Neural progenitor cell (in vitro differentiated cells): ENCODE data around the gene SLC1A1. TPM values are rescaled to one million over a fixed set of nuclear protein-coding genes. Genes with fewer than 3 reads are reported as not detected.

ENCODE experiments used
- DNase-seq: peaks from one replicate; pipeline ENCODE4 v3.0.0-alpha.2; 2016; ENCODE audit warnings: low spot score
- H2AFZ ChIP-seq: fragments of 200-600 bp; sonication (generic); replicated peaks from 2 replicates; pipeline ENCODE4 v1.6.1; 2016; ENCODE audit warnings: antibody characterized with exemption
- H3F3A ChIP-seq: fragments of 200-600 bp; sonication (generic); 2 replicates; pipeline ENCODE4 v1.6.1; 2016; ENCODE audit warnings: antibody characterized with exemption, low read depth
- H3K27ac ChIP-seq: fragments of 200-600 bp; sonication (generic); 2 replicates; pipeline ENCODE4 v1.5.1; 2016; ENCODE audit warnings: mild to moderate bottlenecking
- H3K27me3 ChIP-seq: fragments of 200-600 bp; sonication (generic); 2 replicates; pipeline ENCODE4 v1.6.1; 2016; ENCODE audit warnings: mild to moderate bottlenecking, moderate library complexity
- H3K36me3 ChIP-seq: fragments of 200-600 bp; sonication (generic); 2 replicates; pipeline ENCODE4 v1.5.1; 2016
- H3K4me1 ChIP-seq: fragments of 200-600 bp; sonication (generic); 2 replicates; pipeline ENCODE4 v1.6.1; 2016; ENCODE audit warnings: mixed run types
- H3K4me2 ChIP-seq: fragments of 200-600 bp; sonication (generic); 2 replicates; pipeline ENCODE4 v1.6.1; 2016
- H3K4me3 ChIP-seq: fragments of 200-600 bp; sonication (generic); 2 replicates; pipeline ENCODE4 v1.5.1; 2016
- H3K79me2 ChIP-seq: fragments of 200-600 bp; sonication (generic); 2 replicates; pipeline ENCODE4 v1.6.1; 2016; ENCODE audit warnings: low read depth
- H3K9ac ChIP-seq: fragments of 200-600 bp; sonication (generic); 2 replicates; pipeline ENCODE4 v1.6.1; 2016
- H3K9me3 ChIP-seq: fragments of 200-600 bp; sonication (generic); 2 replicates; pipeline ENCODE4 v1.5.1; 2016; ENCODE audit warnings: low read depth
- H4K20me1 ChIP-seq: fragments of 200-600 bp; sonication (generic); 2 replicates; pipeline ENCODE4 v1.6.1; 2016; ENCODE audit warnings: low read depth
- H3K27ac Mint-ChIP-seq: 3 replicates; pipeline ENCODE4 v1.8.0; 2021; ENCODE audit warnings: mixed read lengths
- H3K27me3 Mint-ChIP-seq: 2 replicates; pipeline ENCODE4 v1.8.0; 2022; ENCODE audit warnings: low read depth, mild to moderate bottlenecking, inconsistent platforms, moderate library complexity, mixed read lengths; ENCODE audit not compliant: insufficient read depth
- H3K36me3 Mint-ChIP-seq: 3 replicates; pipeline ENCODE4 v1.8.0; 2021; ENCODE audit warnings: mixed read lengths
- H3K4me1 Mint-ChIP-seq: 3 replicates; pipeline ENCODE4 v1.8.0; 2021; ENCODE audit warnings: mixed read lengths
- H3K4me3 Mint-ChIP-seq: 3 replicates; pipeline ENCODE4 v1.8.0; 2021; ENCODE audit warnings: mild to moderate bottlenecking, moderate library complexity, mixed read lengths
- H3K9me3 Mint-ChIP-seq: 3 replicates; pipeline ENCODE4 v1.8.0; 2020; ENCODE audit warnings: mixed read lengths
- CTCF ChIP-seq: fragments of 200-600 bp; sonication (generic); IDR thresholded peaks from 2 replicates; pipeline ENCODE4 v1.5.1; 2017; ENCODE audit warnings: antibody characterized with exemption, mild to moderate bottlenecking
- EZH2 ChIP-seq: fragments of 200-600 bp; sonication (generic); IDR thresholded peaks from 2 replicates; pipeline ENCODE4 v1.6.1; 2017; ENCODE audit warnings: antibody characterized with exemption, mild to moderate bottlenecking, moderate library complexity
- EZH2phosphoT487 ChIP-seq: fragments of 200-600 bp; sonication (generic); IDR thresholded peaks from 2 replicates; pipeline ENCODE4 v1.6.1; 2017; ENCODE audit warnings: antibody characterized with exemption
- total RNA-seq: library from RNA; depleted of rRNA; stranded (reverse); fragments of >200 nt; gene quantifications from 2 replicates; pipeline ENCODE4 v1.2.3, GENCODE V29; 2015; ENCODE audit warnings: low replicate concordance

SLC1A1 gene
- total RNA-seq, 1 donor from 2014 or later, result 16.2 TPM

DNA sequence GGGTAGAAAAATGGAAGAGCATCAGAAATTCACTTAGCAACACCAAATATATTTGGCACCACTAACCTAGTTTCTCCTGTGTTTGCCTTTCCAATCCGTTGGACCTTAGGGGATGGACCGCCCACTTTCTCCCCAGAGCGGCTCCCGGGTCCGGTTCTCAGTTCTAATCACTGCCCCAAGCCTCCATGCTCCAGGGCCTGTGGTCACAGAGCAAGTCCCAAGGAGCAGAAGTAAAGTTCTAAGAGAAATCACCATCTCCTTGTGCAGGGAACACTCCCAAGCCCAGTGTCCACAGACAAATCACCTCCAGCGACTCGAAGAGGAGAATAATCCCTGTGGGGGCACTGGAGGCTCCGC, 728 bp upstream of the SLC1A1 start:
- peak overlapping the region; percentile 94 for H3K4me3 Mint-ChIP-seq
- peaks cover 16% of the 10 kb centered on the region for H3F3A ChIP-seq
- peak overlapping the region; percentile 88 for H3K4me2 ChIP-seq
- H3K9ac ChIP-seq, result no peak overlapping the region
- H4K20me1 ChIP-seq, result no peaks in the 10 kb centered on the region
- no peaks in the 10 kb centered on the region for H3K36me3 Mint-ChIP-seq
- peaks cover 3% of the 10 kb centered on the region for H3K79me2 ChIP-seq
- H3K27ac Mint-ChIP-seq, result no peak overlapping the region
- H3K9me3 Mint-ChIP-seq, result no peaks in the 10 kb centered on the region
- peaks cover 10% of the 10 kb centered on the region for H3K4me1 ChIP-seq
- peaks cover 12% of the 10 kb centered on the region for H3K4me1 Mint-ChIP-seq
- peak overlapping the region; percentile 94 for H2AFZ ChIP-seq
- H3K4me3 ChIP-seq, result peak overlapping the region; percentile 60
- TF ChIP-seq EZH2, result no peak
- no peak for TF ChIP-seq CTCF
- no peak for TF ChIP-seq EZH2phosphoT487
- peaks cover 25% of the 10 kb centered on the region for H3K27me3 ChIP-seq
- DNase-seq, result peak; percentile 56
- no peaks in the 10 kb centered on the region for H3K36me3 ChIP-seq
- H3K27me3 Mint-ChIP-seq, result peaks cover 19% of the 10 kb centered on the region
- no peak overlapping the region for H3K27ac ChIP-seq
- H3K9me3 ChIP-seq, result no peaks in the 10 kb centered on the region

DNA sequence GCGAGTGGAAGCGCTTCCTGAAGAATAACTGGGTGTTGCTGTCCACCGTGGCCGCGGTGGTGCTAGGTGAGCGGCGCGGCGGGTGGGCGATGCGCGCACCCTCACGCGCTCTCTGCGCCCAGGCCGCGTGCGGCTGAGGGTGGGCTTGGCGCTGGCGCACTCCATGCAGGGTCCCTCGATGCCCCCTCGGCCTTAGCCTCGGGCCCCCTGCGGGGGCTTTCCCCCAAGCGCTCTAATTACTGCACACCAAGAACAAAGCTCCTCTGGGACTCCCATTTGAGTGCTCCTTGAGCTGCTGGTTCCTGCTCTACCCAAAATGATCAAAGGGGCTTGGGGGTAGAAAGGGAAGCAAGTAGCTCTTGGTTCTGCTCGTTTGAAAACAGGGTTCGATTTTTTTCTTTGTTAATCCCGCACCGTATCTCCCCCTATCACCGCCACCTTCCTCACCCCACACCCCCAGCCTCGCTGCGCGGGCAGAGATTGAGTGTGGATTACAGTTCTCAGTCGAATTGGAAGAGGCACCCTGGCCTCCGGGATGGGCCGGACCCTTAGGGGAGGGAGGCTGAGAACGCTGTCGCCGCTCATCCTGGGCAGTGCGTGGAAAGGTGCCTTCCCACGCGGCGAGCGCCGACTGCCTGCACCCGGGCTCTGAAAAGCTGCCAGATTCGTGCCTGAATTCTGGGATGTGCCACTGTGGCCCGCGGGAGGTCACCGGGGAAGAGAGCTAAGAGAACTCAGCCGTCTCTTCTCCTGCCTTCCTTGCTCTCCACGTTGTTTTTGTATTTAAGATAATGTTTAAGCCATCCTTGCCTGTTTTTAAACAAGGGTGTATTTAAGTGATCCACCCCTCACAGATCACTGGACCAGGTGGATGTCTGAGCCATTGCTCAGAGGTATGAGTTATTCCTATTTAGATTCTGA, 697 bp downstream of the SLC1A1 start:
- peaks cover 12% of the 10 kb centered on the region for H3K4me1 Mint-ChIP-seq
- peaks cover 25% of the 10 kb centered on the region for H3K27me3 ChIP-seq
- no peaks in the 10 kb centered on the region for H3K36me3 ChIP-seq
- H3K27ac Mint-ChIP-seq, result no peak overlapping the region
- H3K4me3 Mint-ChIP-seq, result peak overlapping the region; percentile 94
- H3K27me3 Mint-ChIP-seq, result peaks cover 23% of the 10 kb centered on the region
- no peak overlapping the region for H3K27ac ChIP-seq
- H4K20me1 ChIP-seq, result no peaks in the 10 kb centered on the region
- H3K9me3 Mint-ChIP-seq, result no peaks in the 10 kb centered on the region
- H3K9me3 ChIP-seq, result no peaks in the 10 kb centered on the region
- DNase-seq, result peak; percentile 29
- peak overlapping the region; percentile 60 for H3K4me3 ChIP-seq
- no peaks in the 10 kb centered on the region for H3K36me3 Mint-ChIP-seq
- peak overlapping the region; percentile 88 for H3K4me2 ChIP-seq
- peaks cover 3% of the 10 kb centered on the region for H3K79me2 ChIP-seq
- peaks cover 9% of the 10 kb centered on the region for H3K4me1 ChIP-seq
- H2AFZ ChIP-seq, result peak overlapping the region; percentile 94
- no peak for TF ChIP-seq EZH2phosphoT487
- peak; percentile 15 for TF ChIP-seq EZH2
- peaks cover 16% of the 10 kb centered on the region for H3F3A ChIP-seq
- no peak overlapping the region for H3K9ac ChIP-seq

DNA sequence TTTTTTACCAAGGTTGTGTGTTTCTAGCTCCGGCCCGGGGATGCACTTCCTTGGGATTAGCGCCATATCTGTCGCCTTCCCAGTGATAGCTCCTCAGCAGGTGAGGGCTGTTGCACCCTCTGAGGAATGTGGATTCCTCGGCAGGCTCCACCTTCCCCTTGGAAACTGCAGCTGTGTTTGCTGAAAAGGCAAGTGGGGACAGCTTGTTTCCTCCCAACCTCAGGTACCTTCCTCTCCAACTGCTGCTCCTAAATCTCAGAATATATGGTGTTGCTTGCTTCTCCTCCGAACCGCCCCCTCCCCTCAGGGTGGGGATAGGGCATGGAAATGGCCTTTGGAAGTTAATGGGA, 1.3 kb downstream of the SLC1A1 start:
- peaks cover 16% of the 10 kb centered on the region for H3F3A ChIP-seq
- peak overlapping the region; percentile 88 for H3K4me2 ChIP-seq
- peaks cover 4% of the 10 kb centered on the region for H3K4me1 ChIP-seq
- Mint-ChIP-seq H3K4me3 (peak overlapping the region; percentile 94), H3K27me3 (peaks cover 23% of the 10 kb centered on the region), H3K36me3 (no peaks in the 10 kb centered on the region), H3K27ac (no peak overlapping the region), H3K9me3 (no peaks in the 10 kb centered on the region), H3K4me1 (peaks cover 12% of the 10 kb centered on the region)
- peak; percentile 63 for DNase-seq
- peak overlapping the region; percentile 60 for H3K4me3 ChIP-seq
- H3K27ac ChIP-seq, result no peak overlapping the region
- peaks cover 3% of the 10 kb centered on the region for H3K79me2 ChIP-seq
- H4K20me1 ChIP-seq, result no peaks in the 10 kb centered on the region
- H3K27me3 ChIP-seq, result peaks cover 25% of the 10 kb centered on the region
- H3K36me3 ChIP-seq, result no peaks in the 10 kb centered on the region
- H2AFZ ChIP-seq, result peak overlapping the region; percentile 94
- no peak overlapping the region for H3K9ac ChIP-seq
- no peaks in the 10 kb centered on the region for H3K9me3 ChIP-seq
- TF ChIP-seq CTCF, result no peak
- no peak for TF ChIP-seq EZH2
- no peak for TF ChIP-seq EZH2phosphoT487

DNA sequence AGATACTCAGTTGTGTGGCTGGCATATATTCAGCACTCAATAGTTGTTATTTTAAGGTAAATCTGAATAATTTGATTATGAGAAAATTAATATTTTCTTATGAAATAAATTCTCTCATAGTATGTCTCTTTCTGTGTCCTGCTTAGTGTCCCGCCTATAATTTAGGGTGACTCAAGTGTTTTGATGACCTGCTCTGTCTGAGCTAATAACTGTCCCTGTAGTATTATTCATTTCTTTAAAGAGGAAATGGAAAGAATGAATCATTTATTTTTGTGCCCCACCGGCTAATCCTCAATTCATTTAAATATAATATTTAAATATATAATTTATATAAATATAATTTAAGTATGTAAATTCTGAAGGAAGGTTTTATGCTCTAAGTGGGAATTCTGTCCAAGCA, 4.1 kb downstream of the SLC1A1 start:
- Histone ChIP-seq H3K4me3 (no peak overlapping the region), H3K9ac (no peak overlapping the region), H3K36me3 (no peaks in the 10 kb centered on the region), H3K79me2 (peaks cover 3% of the 10 kb centered on the region), H4K20me1 (no peaks in the 10 kb centered on the region), H3K9me3 (no peaks in the 10 kb centered on the region), H3K27ac (no peak overlapping the region), H2AFZ (no peak overlapping the region), H3F3A (peaks cover 16% of the 10 kb centered on the region), H3K4me1 (peaks cover 4% of the 10 kb centered on the region), H3K27me3 (peaks cover 12% of the 10 kb centered on the region), H3K4me2 (no peak overlapping the region)
- H3K27ac Mint-ChIP-seq, result no peak overlapping the region
- H3K36me3 Mint-ChIP-seq, result no peaks in the 10 kb centered on the region
- peaks cover 11% of the 10 kb centered on the region for H3K4me1 Mint-ChIP-seq
- TF ChIP-seq EZH2phosphoT487, result no peak
- TF ChIP-seq CTCF, result no peak
- TF ChIP-seq EZH2, result no peak
- no peak overlapping the region for H3K4me3 Mint-ChIP-seq
- no peaks in the 10 kb centered on the region for H3K9me3 Mint-ChIP-seq
- H3K27me3 Mint-ChIP-seq, result peaks cover 14% of the 10 kb centered on the region
- no peak for DNase-seq
